Naive B cell (primary cell): ENCODE results near the gene CUTC. TPM values are rescaled to one million over a fixed set of nuclear protein-coding genes. Genes with fewer than 3 reads are reported as not detected.

Experiments used
- ATAC-seq, 2 donors: fragments of 150-1000 bp; cut with Tn5 transposase; 2 replicates each; pipeline ENCODE4 v1.10.0; 2021; ENCODE audit warnings: low read depth in 2 of 2, mild to moderate bottlenecking in 2 of 2, moderate library complexity in 2 of 2
- DNase-seq: peaks from one replicate; pipeline ENCODE4 v3.0.0; 2022
- H3K27ac Mint-ChIP-seq, 6 donors: one replicate each; pipeline ENCODE4 v1.8.0; 2020 to 2022; ENCODE audit warnings: mild to moderate bottlenecking in 6 of 6, mixed read lengths in 6 of 6, moderate library complexity in 5 of 6, inconsistent platforms in 2 of 6
- H3K27me3 Mint-ChIP-seq, 3 donors: one replicate each; pipeline ENCODE4 v1.8.0; 2021 to 2022; ENCODE audit warnings: mixed read lengths in 3 of 3, mild to moderate bottlenecking in 1 of 3
- H3K36me3 Mint-ChIP-seq, 2 donors: one replicate each; pipeline ENCODE4 v1.8.0; 2020 to 2022; ENCODE audit warnings: mixed read lengths in 2 of 2, inconsistent platforms in 1 of 2, mild to moderate bottlenecking in 1 of 2
- H3K4me1 Mint-ChIP-seq, 3 donors: one replicate each; pipeline ENCODE4 v1.8.0; 2020 to 2022; ENCODE audit warnings: mixed read lengths in 3 of 3, inconsistent platforms in 1 of 3, mild to moderate bottlenecking in 1 of 3, moderate library complexity in 1 of 3
- H3K4me3 Mint-ChIP-seq, 8 donors: one replicate each; pipeline ENCODE4 v1.8.0; 2020 to 2022; ENCODE audit warnings: mild to moderate bottlenecking in 8 of 8, mixed read lengths in 8 of 8, moderate library complexity in 8 of 8, inconsistent platforms in 2 of 8
- H3K9me3 Mint-ChIP-seq, 7 donors: one replicate each; pipeline ENCODE4 v1.8.0; 2020 to 2022; ENCODE audit warnings: mixed read lengths in 7 of 7, mild to moderate bottlenecking in 5 of 7, inconsistent platforms in 2 of 7, moderate library complexity in 1 of 7
- polyA plus RNA-seq, 6 donors: library from polyadenylated mRNA; unstranded; fragments of 300-500 nt; fragmentation: Illumina TruSeq; gene quantifications; one replicate each; pipeline ENCODE4 v1.2.3, GENCODE V29; 2021; ENCODE audit warnings: low read depth in 6 of 6

The CUTC gene
- polyA plus RNA-seq, 6 donors from 2014 or later = 68.3 to 112 (median 73.7) TPM

- Mint-ChIP-seq H3K27me3 (no peaks in the 10 kb centered on the region), H3K9me3 (no peaks in the 10 kb centered on the region), H3K27ac (no peak overlapping the region), H3K4me3 (no peak overlapping the region), H3K36me3 (peaks cover 40 to 55% of the 10 kb centered on the region in 2 donors), H3K4me1 (peaks cover 3 to 13% (median 9%) of the 10 kb centered on the region in 3 donors)
- ATAC-seq (no peak), DNase-seq (no peak)
Observed at GRCh38 chr10:99754670-99755069, 22.6 kb downstream of the CUTC start.

- DNase-seq (no peak), ATAC-seq (no peak)
- H3K27me3 Mint-ChIP-seq = no peaks in the 10 kb centered on the region
- H3K9me3 Mint-ChIP-seq = no peaks in the 10 kb centered on the region
- peak overlapping the region in 1 of 8 donors; percentile 18 for H3K4me3 Mint-ChIP-seq
- peak overlapping the region in 1 of 6 donors; percentile 10 for H3K27ac Mint-ChIP-seq
- H3K36me3 Mint-ChIP-seq = peaks cover 43 to 55% of the 10 kb centered on the region in 2 donors
- peaks cover 3 to 13% (median 9%) of the 10 kb centered on the region in 3 donors for H3K4me1 Mint-ChIP-seq
Observed at GRCh38 chr10:99756159-99756558, 24.1 kb downstream of the CUTC start.

GRCh38 chr10:99758211-99758891, 26.3 kb downstream of the CUTC start:
- Mint-ChIP-seq H3K4me1 (peaks cover 3 to 13% (median 9%) of the 10 kb centered on the region in 3 donors), H3K4me3 (peak overlapping the region in 1 of 8 donors; percentile 37), H3K27ac (peak overlapping the region in 2 of 6 donors; percentile 4 to 10), H3K36me3 (peaks cover 59 to 60% of the 10 kb centered on the region in 2 donors), H3K9me3 (peaks cover 0 to 5% (median 2%) of the 10 kb centered on the region in 7 donors), H3K27me3 (no peaks in the 10 kb centered on the region)
- ATAC-seq (no peak), DNase-seq (no peak)

GRCh38 chr10:99760321-99760720, 28.3 kb downstream of the CUTC start:
- Mint-ChIP-seq H3K4me1 (peaks cover 3 to 13% (median 9%) of the 10 kb centered on the region in 3 donors), H3K27ac (no peak overlapping the region), H3K27me3 (no peaks in the 10 kb centered on the region), H3K4me3 (no peak overlapping the region), H3K36me3 (peaks cover 48 to 60% of the 10 kb centered on the region in 2 donors), H3K9me3 (peaks cover 0 to 5% (median 2%) of the 10 kb centered on the region in 7 donors)
- DNase-seq (no peak), ATAC-seq (no peak)

- Mint-ChIP-seq H3K27me3 (no peaks in the 10 kb centered on the region), H3K27ac (peak overlapping the region in 1 of 6 donors; percentile 15), H3K4me3 (no peak overlapping the region), H3K36me3 (peaks cover 48 to 60% of the 10 kb centered on the region in 2 donors), H3K4me1 (peaks cover 1 to 6% (median 3%) of the 10 kb centered on the region in 3 donors), H3K9me3 (peaks cover 0 to 5% (median 2%) of the 10 kb centered on the region in 7 donors)
- DNase-seq (no peak), ATAC-seq (no peak)
Observed at GRCh38 chr10:99761365-99761764, 29.3 kb downstream of the CUTC start.

- no peak for ATAC-seq
- H3K9me3 Mint-ChIP-seq = peaks cover 0 to 5% (median 2%) of the 10 kb centered on the region in 7 donors
- no peaks in the 10 kb centered on the region for H3K27me3 Mint-ChIP-seq
- peak overlapping the region in 1 of 6 donors; percentile 47 for H3K27ac Mint-ChIP-seq
- no peak overlapping the region for H3K4me3 Mint-ChIP-seq
- H3K36me3 Mint-ChIP-seq = peaks cover 15 to 21% of the 10 kb centered on the region in 2 donors
- no peaks in the 10 kb centered on the region for H3K4me1 Mint-ChIP-seq
- DNase-seq = no peak
Observed at GRCh38 chr10:99765672-99766301, 33.8 kb downstream of the CUTC start.

- no peaks in the 10 kb centered on the region for H3K4me1 Mint-ChIP-seq
- H3K9me3 Mint-ChIP-seq = peaks cover 0 to 5% (median 2%) of the 10 kb centered on the region in 7 donors
- H3K27me3 Mint-ChIP-seq = no peaks in the 10 kb centered on the region
- no peak overlapping the region for H3K4me3 Mint-ChIP-seq
- peaks cover 10 to 16% of the 10 kb centered on the region in 2 donors for H3K36me3 Mint-ChIP-seq
- H3K27ac Mint-ChIP-seq = no peak overlapping the region
- no peak for ATAC-seq
- no peak for DNase-seq
Observed at GRCh38 chr10:99766302-99766681, 34.3 kb downstream of the CUTC start.

GRCh38 chr10:99767901-99768300, 35.9 kb downstream of the CUTC start:
- H3K4me1 Mint-ChIP-seq = no peaks in the 10 kb centered on the region
- no peak for ATAC-seq
- H3K27me3 Mint-ChIP-seq = no peaks in the 10 kb centered on the region
- H3K9me3 Mint-ChIP-seq = peaks cover 0 to 2% (median 0%) of the 10 kb centered on the region in 7 donors
- no peak overlapping the region for H3K4me3 Mint-ChIP-seq
- no peak for DNase-seq
- no peak overlapping the region for H3K27ac Mint-ChIP-seq
- H3K36me3 Mint-ChIP-seq = no peaks in the 10 kb centered on the region

- Mint-ChIP-seq H3K27me3 (no peaks in the 10 kb centered on the region), H3K36me3 (no peaks in the 10 kb centered on the region), H3K27ac (no peak overlapping the region), H3K9me3 (peaks cover 0 to 2% (median 0%) of the 10 kb centered on the region in 7 donors), H3K4me1 (no peaks in the 10 kb centered on the region), H3K4me3 (no peak overlapping the region)
- no peak for DNase-seq
- no peak for ATAC-seq
Observed at GRCh38 chr10:99768556-99768955, 36.5 kb downstream of the CUTC start.

- no peak for ATAC-seq
- H3K36me3 Mint-ChIP-seq = no peaks in the 10 kb centered on the region
- no peaks in the 10 kb centered on the region for H3K9me3 Mint-ChIP-seq
- H3K4me1 Mint-ChIP-seq = no peaks in the 10 kb centered on the region
- H3K27ac Mint-ChIP-seq = no peak overlapping the region
- DNase-seq = no peak
- no peaks in the 10 kb centered on the region for H3K27me3 Mint-ChIP-seq
- no peak overlapping the region for H3K4me3 Mint-ChIP-seq
Observed at GRCh38 chr10:99769706-99770105, 37.7 kb downstream of the CUTC start.

GRCh38 chr10:99770408-99771045, 38.5 kb downstream of the CUTC start:
- Mint-ChIP-seq H3K27ac (no peak overlapping the region), H3K36me3 (no peaks in the 10 kb centered on the region), H3K27me3 (no peaks in the 10 kb centered on the region), H3K4me3 (no peak overlapping the region), H3K4me1 (no peaks in the 10 kb centered on the region), H3K9me3 (no peaks in the 10 kb centered on the region)
- ATAC-seq = no peak
- DNase-seq = no peak

GRCh38 chr10:99775850-99776249, 43.8 kb downstream of the CUTC start:
- no peak for DNase-seq
- Mint-ChIP-seq H3K36me3 (no peaks in the 10 kb centered on the region), H3K4me1 (peaks cover 26 to 36% (median 31%) of the 10 kb centered on the region in 3 donors), H3K27me3 (no peaks in the 10 kb centered on the region), H3K9me3 (peaks cover 0 to 7% (median 0%) of the 10 kb centered on the region in 7 donors), H3K27ac (peak overlapping the region in 1 of 6 donors; percentile 3), H3K4me3 (no peak overlapping the region)
- ATAC-seq = no peak

- no peak for DNase-seq
- H3K9me3 Mint-ChIP-seq = peaks cover 0 to 7% (median 0%) of the 10 kb centered on the region in 7 donors
Observed at GRCh38 chr10:99777918-99778714, 46.1 kb downstream of the CUTC start.

More at GRCh38 chr10:99777918-99778714, 46.1 kb downstream of the CUTC start:
- ATAC-seq = no peak
- no peaks in the 10 kb centered on the region for H3K27me3 Mint-ChIP-seq
- no peaks in the 10 kb centered on the region for H3K36me3 Mint-ChIP-seq
- peak overlapping the region; percentile 19 to 92 (median 68) for H3K27ac Mint-ChIP-seq
- peaks cover 26 to 36% (median 31%) of the 10 kb centered on the region in 3 donors for H3K4me1 Mint-ChIP-seq
- H3K4me3 Mint-ChIP-seq = peak overlapping the region in 7 of 8 donors; percentile 37 to 74 (median 53)
